Smooth muscle cell of the brain vasculature (primary cell): Measurements from ENCODE around the gene MEF2A.
"Not testable (repeated sequence)": the region's sequence is repeated elsewhere in the genome, so short reads cannot be mapped to it uniquely, and the experiment has no call there.

ENCODE experiments used
- DNase-seq: peaks from one replicate; pipeline ENCODE4 v3.0.0-alpha.2; 2012; ENCODE audit warnings: low read depth, low spot score

Gene MEF2A

DNA sequence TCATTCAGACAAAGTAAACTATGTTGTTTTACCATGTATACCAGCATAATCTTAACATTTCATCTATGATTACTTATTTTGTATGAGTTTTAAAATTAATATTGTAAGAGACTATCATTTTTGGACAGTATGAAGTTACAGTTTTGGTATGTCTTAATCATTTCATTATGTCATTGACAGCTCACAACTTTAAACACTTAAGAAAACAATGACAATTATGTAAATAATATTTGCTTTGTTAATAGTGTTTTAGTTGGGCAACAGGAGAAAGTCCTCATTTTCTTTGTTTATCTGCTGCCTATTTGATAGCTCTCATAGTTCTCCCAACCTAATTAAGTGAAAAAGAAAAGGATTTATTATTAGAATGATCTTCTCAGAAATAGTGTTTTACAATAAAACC lies 80.2 kb downstream of the MEF2A start:
- DNase-seq: no peak

DNA sequence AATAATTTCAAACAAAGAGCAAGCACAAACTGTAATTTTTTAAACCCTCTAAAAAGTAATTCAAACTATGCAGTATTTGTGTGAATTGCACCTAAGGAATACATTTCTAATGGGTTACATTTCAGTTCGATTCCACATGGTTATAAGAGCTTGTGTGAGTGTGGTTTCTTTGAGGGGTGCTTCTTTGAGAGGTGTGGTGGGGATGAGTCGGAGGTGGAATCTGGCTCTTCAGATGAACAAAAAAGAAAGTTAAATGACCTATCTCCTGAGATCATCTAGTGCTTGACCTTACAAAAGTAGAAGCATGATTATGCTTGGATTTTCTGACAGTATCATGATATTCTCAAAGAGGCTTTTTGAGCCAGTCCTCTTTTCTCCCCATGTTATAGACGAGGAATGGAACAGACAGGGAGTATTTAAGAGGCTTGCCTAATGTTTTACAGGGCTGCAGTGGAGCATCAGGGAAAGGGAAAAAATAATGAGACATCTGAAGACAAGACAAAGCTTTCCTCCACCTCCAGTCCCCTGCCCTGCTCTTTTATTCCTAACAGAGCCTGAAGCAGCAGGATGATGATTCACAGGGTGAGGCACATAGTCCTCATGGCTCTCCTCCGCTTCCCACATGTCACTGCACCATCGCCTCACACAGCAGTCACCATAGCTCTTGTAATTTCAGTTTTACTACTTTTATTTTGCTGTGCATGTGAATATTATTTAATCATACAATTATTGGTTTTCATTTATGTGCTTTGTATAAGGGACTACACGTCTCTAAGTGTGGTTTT lies 85.4 kb downstream of the MEF2A start:
- DNase-seq: no peak

DNA sequence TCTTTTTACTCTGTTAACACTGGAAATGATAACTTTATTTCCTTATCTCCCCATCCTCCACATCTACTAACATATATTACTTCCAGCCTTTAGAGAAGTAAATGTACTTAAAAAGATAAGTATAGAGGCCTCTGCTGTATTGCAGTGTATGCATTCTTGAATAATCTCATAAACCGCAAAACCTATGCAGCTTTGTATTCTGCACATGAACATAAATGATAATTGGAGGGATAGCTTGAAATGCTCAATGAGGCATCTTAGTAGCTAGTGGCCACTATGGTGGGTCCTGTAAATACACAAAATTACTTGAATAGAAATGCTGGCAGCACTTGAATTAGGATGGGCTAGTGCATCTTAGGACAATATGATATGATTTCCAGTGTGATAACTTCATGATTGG lies 90.4 kb downstream of the MEF2A start:
- DNase-seq: no peak

DNA sequence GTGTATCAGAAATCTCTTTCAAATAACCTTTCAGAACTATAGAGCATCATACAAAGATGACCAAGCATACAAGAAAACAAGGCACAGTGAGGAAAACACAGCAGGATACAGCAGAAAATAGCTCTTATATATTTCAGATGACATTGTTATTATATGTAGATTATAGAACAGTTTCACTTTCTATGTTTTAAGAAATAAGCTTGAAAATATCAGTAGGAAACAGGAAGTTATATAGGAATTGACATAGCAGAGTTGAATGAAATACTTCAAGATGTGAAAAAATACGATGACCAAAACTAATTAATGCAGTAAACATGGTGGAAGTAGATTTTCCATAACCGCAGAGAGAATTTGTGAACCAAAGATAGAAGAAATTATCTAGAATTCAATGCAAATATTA lies 92.2 kb downstream of the MEF2A start:
- no peak for DNase-seq

DNA sequence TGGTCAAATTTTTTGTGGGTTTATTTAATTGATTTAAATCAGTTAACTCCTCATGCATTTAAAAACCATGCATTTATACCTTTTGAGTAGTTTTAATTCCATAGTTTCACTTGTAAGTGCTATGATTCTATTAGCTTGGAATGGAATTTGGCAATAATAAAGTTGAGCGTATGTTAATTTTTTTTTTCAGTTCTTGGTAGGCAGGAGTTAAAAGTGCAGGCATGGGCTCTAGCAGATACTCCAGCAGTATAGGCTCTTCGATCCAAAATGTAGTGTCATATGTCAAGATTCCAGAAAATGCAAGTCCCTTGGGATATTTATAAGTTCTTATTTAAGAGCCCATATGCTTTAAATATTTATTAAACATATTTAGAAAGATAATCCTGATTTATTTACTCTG lies 97.1 kb downstream of the MEF2A start:
- no peak for DNase-seq

DNA sequence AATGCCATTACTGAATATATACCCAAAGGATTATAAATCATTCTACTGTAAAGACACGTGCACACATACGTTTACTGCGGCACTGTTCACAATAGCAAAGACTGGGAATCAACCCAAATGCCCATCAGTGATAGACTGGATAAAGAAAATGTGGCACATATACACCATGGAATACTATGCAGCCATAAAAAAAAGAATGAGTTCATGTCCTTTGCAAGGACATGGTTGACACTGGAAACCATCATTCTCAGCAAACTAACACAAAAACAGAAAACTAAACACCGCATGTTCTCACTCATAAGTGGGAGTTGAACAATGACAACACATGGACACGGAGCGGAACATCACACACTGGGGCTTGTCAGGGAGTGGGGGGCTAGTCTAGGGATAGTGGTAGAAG lies 100.3 kb downstream of the MEF2A start:
- DNase-seq: not testable (repeated sequence)

DNA sequence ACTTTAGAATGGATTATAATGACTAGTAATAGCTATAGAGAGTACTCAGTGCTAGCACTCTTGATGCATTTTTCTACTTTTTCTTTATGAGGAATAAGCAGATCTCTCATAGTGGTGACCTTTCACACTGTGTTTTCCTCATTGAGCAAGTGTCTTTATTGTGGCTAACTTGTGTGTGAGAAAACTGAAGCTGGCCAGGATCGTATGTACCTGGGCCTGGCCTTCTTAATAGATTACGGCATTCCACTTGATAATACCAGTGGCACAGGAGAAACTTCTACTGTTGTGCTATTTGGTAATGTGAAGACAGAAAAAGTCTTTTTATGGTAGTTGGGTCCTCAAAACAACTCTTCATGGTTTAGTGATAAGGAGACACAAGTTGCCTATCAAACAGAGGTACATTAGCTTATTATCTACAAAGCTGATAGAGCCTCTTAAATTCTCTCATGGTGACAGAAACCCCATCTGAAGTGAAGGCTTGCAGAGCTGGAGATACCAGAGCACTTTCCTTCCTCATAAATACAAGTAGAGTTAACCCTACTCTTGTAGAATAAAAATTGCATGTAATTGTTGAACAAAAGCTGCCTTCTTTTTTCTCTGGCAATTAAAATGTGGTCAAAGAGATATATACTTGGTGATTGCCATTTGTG lies 102.9 kb downstream of the MEF2A start:
- DNase-seq: no peak

DNA sequence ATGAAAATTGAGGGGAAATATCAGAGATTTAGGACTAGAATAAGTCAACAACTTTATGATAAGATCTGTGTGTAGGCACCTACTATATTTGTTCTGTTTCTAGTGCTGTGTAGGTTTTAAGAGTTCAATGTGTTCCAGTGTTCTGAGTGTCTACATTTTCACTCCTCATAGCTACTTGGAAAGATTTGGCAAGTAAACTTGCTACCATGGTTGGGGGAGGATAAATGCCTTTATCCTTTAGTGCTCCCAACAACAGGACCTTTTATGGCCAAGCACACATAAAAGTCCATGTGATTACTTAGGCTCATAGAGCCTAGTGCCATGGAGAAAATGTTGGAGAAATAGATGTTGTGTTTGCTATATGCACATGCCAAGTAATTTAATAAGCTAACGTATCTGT lies 103.5 kb downstream of the MEF2A start:
- no peak for DNase-seq

DNA sequence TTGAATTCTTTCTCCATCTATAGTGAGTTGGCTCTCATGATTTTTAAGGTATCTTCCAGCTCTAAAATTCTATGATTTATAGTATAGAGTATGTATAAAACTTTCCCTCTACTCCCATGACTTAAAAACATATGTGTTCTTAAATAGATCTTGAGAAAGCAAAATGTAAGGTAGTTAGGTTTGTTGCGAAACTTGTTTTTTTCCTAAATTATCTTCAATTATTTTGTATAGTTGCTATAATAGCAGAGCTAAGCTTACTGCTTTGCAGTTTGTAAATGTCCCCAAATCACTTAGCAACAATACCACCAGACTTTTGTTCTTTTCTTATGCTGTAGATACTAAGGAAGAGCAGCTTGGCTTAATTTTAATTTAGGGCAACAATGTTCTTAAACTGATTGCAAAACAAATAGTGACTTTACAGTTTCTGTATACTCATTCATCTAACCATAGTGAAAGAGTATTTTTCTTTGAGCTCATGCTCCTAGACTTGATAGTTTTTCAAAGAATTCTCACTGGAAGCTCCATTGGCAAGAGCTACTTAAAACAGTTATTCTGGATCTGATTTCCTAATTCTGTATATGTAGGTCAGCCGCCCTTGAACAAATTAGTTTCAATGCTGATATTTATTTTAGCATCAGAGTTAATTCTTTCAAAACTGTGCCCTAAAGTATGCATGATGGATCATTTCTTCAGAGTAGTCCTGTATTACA lies 106.3 kb downstream of the MEF2A start:
- DNase-seq: no peak

DNA sequence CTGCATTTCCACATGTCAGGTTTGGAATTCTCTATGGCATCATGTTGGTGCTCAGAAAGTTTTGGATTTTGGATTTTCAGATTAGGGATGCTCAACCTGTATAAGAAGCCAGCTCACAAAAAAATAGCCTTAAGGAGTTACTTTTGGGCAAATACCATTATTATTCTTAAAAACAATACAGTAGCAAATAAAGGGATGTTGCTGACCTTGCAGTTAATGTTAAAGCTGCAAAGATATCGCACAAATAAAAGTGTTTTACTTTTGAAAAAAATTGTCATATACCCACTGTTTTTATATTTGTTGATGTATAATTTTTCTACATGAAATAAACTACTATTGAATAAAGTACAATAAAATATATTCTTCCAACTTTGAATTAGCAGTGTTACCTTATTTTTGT lies 107.3 kb downstream of the MEF2A start:
- DNase-seq: no peak

DNA sequence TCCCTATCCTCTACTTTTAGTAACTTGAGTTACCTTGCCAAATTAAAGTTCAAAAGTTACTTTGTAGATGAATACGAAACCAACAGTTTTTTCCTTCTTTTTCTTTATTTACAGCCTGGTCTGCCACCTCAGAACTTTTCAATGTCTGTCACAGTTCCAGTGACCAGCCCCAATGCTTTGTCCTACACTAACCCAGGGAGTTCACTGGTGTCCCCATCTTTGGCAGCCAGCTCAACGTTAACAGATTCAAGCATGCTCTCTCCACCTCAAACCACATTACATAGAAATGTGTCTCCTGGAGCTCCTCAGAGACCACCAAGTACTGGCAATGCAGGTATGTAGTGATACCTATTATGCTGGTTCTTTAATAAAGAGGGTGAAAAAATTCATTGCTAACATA lies 108.5 kb downstream of the MEF2A start:
- DNase-seq: no peak

DNA sequence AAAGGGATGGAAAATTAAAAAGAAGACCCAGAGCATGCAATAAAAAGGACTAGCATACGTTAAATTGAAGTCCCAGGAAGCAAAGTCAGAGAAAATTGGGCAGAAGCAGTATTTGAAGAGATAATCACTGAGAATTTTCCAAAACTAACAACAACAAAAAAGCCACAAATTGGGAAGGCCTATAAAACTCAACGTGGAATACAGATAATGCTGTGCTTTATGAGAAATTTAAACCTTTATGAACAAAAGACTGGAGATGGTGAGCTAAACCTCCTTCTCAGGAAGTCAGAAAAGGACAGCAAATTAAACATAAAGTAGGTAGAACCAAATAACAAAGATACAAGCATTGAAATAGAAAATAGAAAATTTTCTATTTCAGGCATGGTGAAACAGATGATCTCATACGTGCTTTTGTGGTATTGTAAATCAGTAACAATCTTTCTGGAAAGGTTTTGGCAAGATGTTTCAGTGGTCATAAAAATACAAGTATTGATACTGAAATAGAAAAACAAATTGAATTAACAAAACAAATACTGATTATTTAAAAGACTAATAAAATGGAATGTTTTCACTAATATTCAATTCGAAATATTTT lies 111.9 kb downstream of the MEF2A start:
- no peak for DNase-seq

DNA sequence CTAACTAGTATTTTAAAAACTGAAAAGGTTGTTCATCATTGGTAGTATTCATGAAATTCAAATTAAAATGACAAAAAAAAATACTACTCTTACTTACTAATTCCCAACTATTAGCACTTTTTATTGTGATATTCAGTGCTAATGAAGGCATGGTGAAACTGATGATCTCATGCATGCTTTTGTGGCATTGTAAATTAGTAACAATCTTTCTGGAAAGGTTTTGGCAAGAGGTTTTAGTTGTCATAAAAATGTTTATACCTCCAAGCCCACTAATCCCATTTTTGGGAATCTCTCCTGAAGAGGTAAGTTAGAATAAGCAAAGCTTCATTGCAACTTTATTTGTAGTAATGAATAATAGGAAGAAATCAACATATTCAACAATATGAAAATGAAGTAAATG lies 114.5 kb downstream of the MEF2A start:
- DNase-seq: no peak

DNA sequence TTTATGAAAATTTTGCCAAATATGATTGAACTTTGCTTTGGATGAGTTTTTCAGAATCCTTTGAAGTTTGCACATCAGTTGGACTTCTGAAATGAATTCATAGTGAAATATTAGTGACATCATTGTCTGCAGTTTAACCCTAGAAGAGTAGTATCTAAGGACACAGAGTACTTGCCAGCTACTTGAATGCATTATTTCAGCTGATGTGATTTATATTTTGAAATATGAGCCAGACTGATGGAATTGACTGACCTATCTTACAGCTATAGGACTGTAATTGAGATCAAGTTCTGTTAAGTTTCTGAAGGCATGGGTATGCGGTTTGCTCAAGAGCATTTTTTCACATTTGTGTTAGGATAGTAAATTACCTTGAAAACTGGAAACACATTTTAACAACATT lies 116.2 kb downstream of the MEF2A start:
- DNase-seq: no peak

DNA sequence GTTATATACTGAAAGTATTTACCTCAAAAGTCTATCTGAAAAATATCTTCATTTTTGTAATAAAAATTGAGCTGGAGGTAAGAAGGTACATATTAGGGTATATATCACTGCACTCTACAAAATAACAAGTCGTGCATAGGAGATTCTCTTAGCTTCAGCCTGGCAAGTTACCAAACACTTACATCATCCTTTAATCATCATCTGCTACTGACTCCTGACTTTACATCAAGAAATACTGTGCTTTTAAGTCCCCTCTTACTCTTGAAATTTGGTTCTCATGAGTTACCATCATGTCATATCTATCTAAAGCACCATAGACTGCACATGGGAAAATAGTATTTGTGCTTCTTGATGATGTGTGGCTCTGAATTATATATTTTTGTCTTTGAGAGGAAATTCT lies 116.7 kb downstream of the MEF2A start:
- DNase-seq: peak; percentile 65

DNA sequence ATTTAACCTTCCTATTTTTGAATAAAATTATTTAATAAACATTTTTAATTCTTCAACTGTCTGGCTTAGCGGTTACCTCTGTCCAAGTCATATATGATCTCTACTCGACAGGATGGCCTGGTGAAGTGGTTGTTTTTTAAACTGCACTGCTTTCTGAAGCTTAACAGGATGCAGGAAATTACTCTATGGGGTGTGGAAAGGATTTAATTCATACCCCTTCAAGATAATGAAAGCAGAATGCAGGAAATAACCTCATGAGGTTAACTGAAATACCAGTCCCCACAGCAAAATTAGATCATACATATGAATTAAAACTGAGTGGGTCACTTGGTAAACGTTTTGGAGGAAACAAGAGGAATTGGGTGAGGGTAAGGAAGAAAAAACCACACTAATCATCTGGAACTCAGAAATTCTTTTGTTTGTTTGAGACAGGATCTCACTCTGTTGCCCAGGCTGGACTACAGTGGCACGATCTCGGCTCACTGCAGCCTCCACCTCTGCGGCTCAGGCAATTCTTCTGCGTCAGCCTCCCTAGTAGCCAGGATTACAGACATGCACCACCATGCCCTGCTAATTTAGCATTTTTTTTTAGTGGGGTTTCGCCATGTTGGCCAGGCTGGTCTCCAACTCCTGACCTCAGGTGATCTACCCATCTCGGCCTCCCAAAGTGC lies 117.4 kb downstream of the MEF2A start:
- no peak for DNase-seq

DNA sequence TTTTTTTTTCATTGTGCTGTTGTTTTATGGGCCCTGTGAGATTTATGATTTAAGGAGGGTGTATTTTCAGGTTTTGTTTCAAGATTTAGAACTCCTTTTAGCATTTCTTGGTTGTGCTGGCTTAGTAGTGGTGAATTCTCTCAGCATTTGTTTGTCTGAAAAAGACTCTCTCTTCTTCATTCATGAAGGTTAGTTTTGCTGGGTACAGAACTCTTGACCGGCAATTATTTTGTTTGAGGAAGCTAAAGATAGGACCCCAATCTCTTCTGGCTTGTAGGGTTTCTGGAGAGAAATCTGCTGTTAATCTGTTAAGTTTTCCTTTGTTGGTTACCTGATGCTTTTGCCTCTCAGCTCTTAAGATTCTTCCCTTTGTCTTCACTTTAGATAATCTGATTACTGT lies 120.5 kb downstream of the MEF2A start:
- DNase-seq: no peak

DNA sequence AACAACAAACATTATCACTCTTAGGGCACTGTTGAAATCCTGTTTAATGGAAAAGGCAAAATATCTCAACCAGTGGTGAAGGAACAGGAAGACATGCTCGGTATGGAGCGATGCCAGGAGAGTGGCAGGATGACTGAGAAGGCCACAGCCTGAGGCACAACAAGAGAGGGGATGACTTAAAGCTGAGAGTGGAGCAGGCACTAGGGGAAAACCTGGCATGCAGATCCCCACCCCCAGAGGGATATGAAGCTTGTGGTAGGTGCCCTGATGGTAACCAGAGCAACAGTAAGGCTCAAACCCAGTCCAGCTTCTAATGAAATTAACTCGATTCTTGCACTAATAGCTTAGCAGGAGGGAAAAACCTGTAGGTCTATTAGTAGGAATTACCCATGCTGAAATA lies 127.0 kb downstream of the MEF2A start:
- DNase-seq: no peak

DNA sequence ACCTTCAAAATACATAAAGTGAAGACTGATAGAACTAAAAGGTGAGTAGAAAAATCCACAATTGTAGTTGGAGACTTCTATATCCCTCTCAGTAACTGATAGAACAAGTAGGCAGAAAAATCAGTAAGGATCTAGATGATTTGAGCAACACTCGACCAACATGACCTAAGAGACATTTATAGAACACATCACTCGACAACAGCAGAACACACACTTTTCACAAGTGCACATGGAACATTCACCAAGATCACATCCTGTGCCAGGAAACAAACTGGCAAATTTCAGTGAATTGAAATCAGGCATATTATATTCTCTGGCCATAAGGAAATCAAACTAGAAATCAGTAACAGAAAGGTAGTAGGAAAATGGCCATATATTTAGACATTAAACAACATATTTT lies 130.3 kb downstream of the MEF2A start:
- DNase-seq: no peak

DNA sequence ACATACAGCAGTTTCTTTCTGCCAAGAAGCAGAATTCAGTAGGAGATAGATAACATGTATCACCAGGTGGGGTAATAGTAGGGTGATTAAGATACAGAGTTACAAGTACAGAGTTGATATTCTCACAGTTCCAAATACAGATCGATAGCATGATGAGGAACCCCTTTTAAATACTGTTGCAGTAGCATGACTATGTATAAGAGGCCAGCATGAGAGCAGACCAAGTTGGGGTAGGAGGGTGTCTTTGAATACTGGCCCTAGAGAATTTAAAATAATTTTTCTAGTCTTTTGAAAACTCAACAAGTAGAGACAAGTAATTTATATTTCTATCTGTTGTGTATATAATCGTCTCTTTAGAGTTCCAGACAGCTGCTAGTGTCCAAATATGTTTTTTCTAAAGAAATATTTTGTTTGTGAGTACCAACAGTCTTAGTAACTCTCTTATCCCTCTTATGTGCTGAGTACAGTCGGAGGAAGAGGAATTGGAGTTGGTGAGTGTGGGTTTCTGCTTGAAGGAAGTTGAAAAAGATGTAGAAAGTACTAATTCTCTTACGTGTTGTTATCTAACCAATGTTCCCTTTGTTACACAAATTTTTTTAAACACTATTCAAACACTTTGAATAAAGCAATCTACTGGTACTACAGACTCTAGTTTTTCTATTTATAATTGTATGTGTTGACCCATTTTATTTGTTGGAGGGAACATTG lies 137.3 kb downstream of the MEF2A start:
- no peak for DNase-seq
